OCI-LY3 (cell line): Measurements from ENCODE around the gene DNAJC1.

ENCODE experiments used
- EZH2phosphoT487 ChIP-seq: fragments of 200-600 bp; shearing (Covaris generic); IDR thresholded peaks from 2 replicates; pipeline ENCODE4 v1.6.1; 2018; ENCODE audit warnings: antibody characterized with exemption, mixed run types, low read depth
- TF ChIP-seq, protein P1 (sequence below): fragments of 200-600, 300-600 bp; sonication (generic); IDR thresholded peaks from 2 replicates; pipeline ENCODE4 v1.5.1; 2014; ENCODE audit warnings: antibody characterized with exemption, low read length, low read depth

DNA sequence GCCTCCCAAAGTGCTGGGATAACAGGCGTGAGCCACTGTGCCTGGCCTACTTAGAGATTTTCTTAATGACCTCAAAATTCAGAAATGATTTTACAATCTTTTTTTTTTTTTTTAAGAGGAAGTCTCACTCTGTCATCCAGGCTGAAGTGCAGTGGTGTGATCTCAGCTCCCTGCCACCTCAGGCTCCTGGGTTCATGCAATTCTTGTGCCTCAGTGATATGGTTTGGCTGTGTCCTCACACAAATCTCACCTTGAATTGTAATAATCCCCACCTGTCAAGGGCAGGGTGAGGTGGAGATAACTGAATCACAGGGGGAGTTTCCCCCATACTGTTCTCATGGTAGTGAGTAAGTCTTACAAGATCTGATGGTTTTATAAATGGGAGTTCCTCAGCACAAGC, 159.9 kb downstream of the DNAJC1 start:
- TF ChIP-seq, protein P1, sequence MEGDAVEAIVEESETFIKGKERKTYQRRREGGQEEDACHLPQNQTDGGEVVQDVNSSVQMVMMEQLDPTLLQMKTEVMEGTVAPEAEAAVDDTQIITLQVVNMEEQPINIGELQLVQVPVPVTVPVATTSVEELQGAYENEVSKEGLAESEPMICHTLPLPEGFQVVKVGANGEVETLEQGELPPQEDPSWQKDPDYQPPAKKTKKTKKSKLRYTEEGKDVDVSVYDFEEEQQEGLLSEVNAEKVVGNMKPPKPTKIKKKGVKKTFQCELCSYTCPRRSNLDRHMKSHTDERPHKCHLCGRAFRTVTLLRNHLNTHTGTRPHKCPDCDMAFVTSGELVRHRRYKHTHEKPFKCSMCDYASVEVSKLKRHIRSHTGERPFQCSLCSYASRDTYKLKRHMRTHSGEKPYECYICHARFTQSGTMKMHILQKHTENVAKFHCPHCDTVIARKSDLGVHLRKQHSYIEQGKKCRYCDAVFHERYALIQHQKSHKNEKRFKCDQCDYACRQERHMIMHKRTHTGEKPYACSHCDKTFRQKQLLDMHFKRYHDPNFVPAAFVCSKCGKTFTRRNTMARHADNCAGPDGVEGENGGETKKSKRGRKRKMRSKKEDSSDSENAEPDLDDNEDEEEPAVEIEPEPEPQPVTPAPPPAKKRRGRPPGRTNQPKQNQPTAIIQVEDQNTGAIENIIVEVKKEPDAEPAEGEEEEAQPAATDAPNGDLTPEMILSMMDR = no peak
- no peak for TF ChIP-seq EZH2phosphoT487
